K562 (cell line): Measurements from ENCODE around the gene LAMA3. TPM values are rescaled to one million over a fixed set of nuclear protein-coding genes. Genes with fewer than 3 reads are reported as not detected.

Experiments
- ATAC-seq: fragments of 200-7000 bp; cut with Tn5 transposase; 3 replicates; pipeline ENCODE4 v1.9.1; 2020; ENCODE audit warnings: moderate library complexity
- Bru-seq: library from RNA; stranded (reverse); fragments of 400-500 nt; gene quantifications from one replicate; lab custom pipeline; 2021; lab: Mats Ljungman, UMichigan
- BruChase-seq, 2 experiments: library from RNA; stranded (reverse); fragments of 400-500 nt; gene quantifications; one replicate each; lab custom pipeline; 2021; lab: Mats Ljungman, UMichigan
- BruUV-seq: library from RNA; stranded (reverse); fragments of 400-500 nt; replicated peaks from 2 replicates; lab custom pipeline; 2021; lab: Mats Ljungman, UMichigan
- CTCF ChIA-PET: fragments of 300-600 bp; formaldehyde crosslinking; extraction: SDS; loops from one replicate; lab custom pipeline; 2021; ENCODE audit warnings: low intra/inter-chr PET ratio; lab: Yijun Ruan, JAX
- POLR2A ChIA-PET: fragments of 300-600, 350-650 bp; sonication (Branson Sonifier 250); formaldehyde crosslinking; extraction: SDS; loops from one replicate; lab custom pipeline; 2021; ENCODE audit warnings: antibody characterized with exemption, inconsistent platforms; lab: Yijun Ruan, JAX
- DNase-seq, 4 experiments: peaks; one replicate each; pipeline versions ENCODE4 v3.0.0 to v3.0.0-alpha.2; 2011 to 2018; ENCODE audit warnings: low spot score in 3 of 4, mixed read lengths in 3 of 4; ENCODE audit errors: extremely low read depth in 1 of 4
- FAIRE-seq: peaks from 2 replicates; lab custom pipeline; 2011; peaks lifted over from hg19 to GRCh38; lab: Jason Lieb, UNC
- H2AFZ ChIP-seq: 2 replicates; pipeline ENCODE4 v1.6.0; 2011; ENCODE audit warnings: low read depth, low read length, control low read depth, inconsistent platforms
- H3K27ac ChIP-seq: fragments of 200-600 bp; 3 replicates; pipeline ENCODE4 v1.8.0; 2011; ENCODE audit warnings: low read depth, mild to moderate bottlenecking, control low read depth, inconsistent platforms, low read length, moderate library complexity, mixed read lengths; ENCODE audit errors: extremely low read depth
- H3K27me3 ChIP-seq, 2 experiments: fragments of 300-600 bp in 1 of 2; 2 replicates in 1 of 2; 3 replicates in 1 of 2; pipeline versions ENCODE4 v1.6.0 to v1.8.0; 2011; ENCODE audit warnings: inconsistent platforms in 2 of 2, low read length in 2 of 2, mild to moderate bottlenecking in 1 of 2, mixed read lengths in 1 of 2, moderate library complexity in 1 of 2; ENCODE audit not compliant: control insufficient read depth in 2 of 2, insufficient read depth in 2 of 2
- H3K36me3 ChIP-seq: fragments of 300-600 bp; 3 replicates; pipeline ENCODE4 v1.8.0; 2011; ENCODE audit warnings: mild to moderate bottlenecking, low read length, inconsistent platforms; ENCODE audit not compliant: control insufficient read depth, insufficient read depth
- H3K4me1 ChIP-seq, 2 experiments: fragments of 200-600 bp in 1 of 2; replicated peaks in 1 of 2; 2 replicates in 1 of 2; 3 replicates in 1 of 2; pipeline versions ENCODE4 v1.5.1 to v1.8.0; 2011; ENCODE audit warnings: inconsistent platforms in 2 of 2, low read length in 2 of 2, mild to moderate bottlenecking in 1 of 2, mixed read lengths in 1 of 2, moderate library complexity in 1 of 2; ENCODE audit not compliant: control insufficient read depth in 2 of 2, insufficient read depth in 2 of 2
- H3K4me2 ChIP-seq: 2 replicates; pipeline ENCODE4 v1.6.1; 2011; ENCODE audit warnings: low read length, control low read depth, inconsistent platforms, mixed read lengths; ENCODE audit not compliant: insufficient read depth
- H3K4me3 ChIP-seq: fragments of 200-600 bp; sonication (generic), shearing (Covaris generic); 2 replicates; pipeline ENCODE4 v1.5.1; 2016; ENCODE audit warnings: control low read depth, inconsistent platforms
- H3K79me2 ChIP-seq: fragments of 200-600 bp; 3 replicates; pipeline ENCODE4 v1.8.0; 2011; ENCODE audit warnings: low read length, inconsistent platforms; ENCODE audit not compliant: control insufficient read depth, insufficient read depth
- H3K9ac ChIP-seq, 2 experiments: 2 replicates each; pipeline versions ENCODE4 v1.6.0 to v1.6.1; 2011; ENCODE audit warnings: low read depth in 2 of 2, low read length in 2 of 2, control low read depth in 1 of 2, inconsistent platforms in 1 of 2, mild to moderate bottlenecking in 1 of 2, mixed read lengths in 1 of 2; ENCODE audit not compliant: insufficient read depth in 1 of 2
- H3K9me1 ChIP-seq: one replicate; pipeline ENCODE4 v1.6.0; 2011; ENCODE audit warnings: inconsistent platforms, mild to moderate bottlenecking, low read length, moderate library complexity; ENCODE audit not compliant: control insufficient read depth, insufficient read depth
- H3K9me3 ChIP-seq: replicated peaks from 2 replicates; pipeline ENCODE4 v1.5.1; 2011; ENCODE audit warnings: low read depth, low read length, inconsistent platforms; ENCODE audit not compliant: control insufficient read depth, insufficient read depth
- H4K20me1 ChIP-seq: replicated peaks from 2 replicates; pipeline ENCODE4 v1.6.1; 2011; ENCODE audit warnings: low read length, inconsistent platforms, mixed read lengths; ENCODE audit not compliant: control insufficient read depth, insufficient read depth
- KAT2B ChIP-seq: IDR thresholded peaks from one replicate; pipeline ENCODE4 v1.6.1; 2012; ENCODE audit warnings: low read depth, mild to moderate bottlenecking, control low read depth, inconsistent platforms, low read length, moderate library complexity
- MTA1 ChIP-seq: fragments of 450-650 bp; IDR thresholded peaks from 2 replicates; pipeline ENCODE4 v1.6.1; 2017; ENCODE audit warnings: borderline replicate concordance
- NELFE ChIP-seq: IDR thresholded peaks from 2 replicates; pipeline ENCODE4 v1.6.1; 2011; ENCODE audit warnings: mild to moderate bottlenecking; ENCODE audit not compliant: insufficient read depth, insufficient read length
- PCBP1 ChIP-seq: fragments of 200-400 bp; formaldehyde crosslinking; IDR thresholded peaks from 2 replicates; pipeline ENCODE4 v1.6.1; 2018; ENCODE audit warnings: mild to moderate bottlenecking, low read depth, low read length; ENCODE audit not compliant: poor library complexity, severe bottlenecking
- ZNF324 ChIP-seq: fragments of 250-450 bp; sonication (Bioruptor Pico); IDR thresholded peaks from 2 replicates; pipeline ENCODE4 v1.4.0; 2020; ENCODE audit warnings: mild to moderate bottlenecking
- ZSCAN32 ChIP-seq: fragments of 450-650 bp; formaldehyde crosslinking; IDR thresholded peaks from 2 replicates; pipeline ENCODE4 v1.4.0; 2020; ENCODE audit warnings: mild to moderate bottlenecking, moderate library complexity
- WGBS: fragments of 100-300 bp; shearing (Covaris generic); methylation state at CpG from one replicate; pipeline ENCODE4 v1.1.6; 2016; ENCODE audit warnings: low coverage, mixed read lengths; ENCODE audit not compliant: insufficient coverage; ENCODE audit errors: missing lambda C conversion rate; 5-methylcytosine and 5-hydroxymethylcytosine counted together
- in situ Hi-C: fragments of 300-500 bp; cut with MboI; formaldehyde crosslinking; loops from 4 replicates; pipeline ENCODE4 v1.15.0; 2018; ENCODE audit warnings: inconsistent platforms, mixed read lengths
- intact Hi-C: fragments of 100-400 bp; cut with micrococcal nuclease; formaldehyde crosslinking; loops from 2 replicates; pipeline ENCODE4 v1.14.2; 2022
- long read RNA-seq, 3 experiments: library from polyadenylated mRNA in 2 of 3; library from RNA in 1 of 3; unstranded in 2 of 3; stranded (forward) in 1 of 3; transcript quantifications; one replicate each; pipeline ENCODE4 v2.0.0, GENCODE V29; 2019 to 2022
- polyA minus RNA-seq, 3 experiments: library from RNA; depleted of rRNA, polyadenylated mRNA; stranded (reverse); fragments of >200 nt; gene quantifications; 2 replicates each; pipeline ENCODE4 v1.2.3, GENCODE V29; 2011
- polyA plus RNA-seq, 8 experiments: library from polyadenylated mRNA; depleted of rRNA in 4 of 8; stranded (reverse) in 5 of 8; unstranded in 3 of 8; fragments of >200 nt; fragmentation: Nextera tagmentation in 2 of 8; fragmentation: Illumina TruSeq in 1 of 8; extraction: Ambion mirVana in 2 of 8; extraction: Trizol in 1 of 8; gene quantifications; 2 replicates each; pipeline versions ENCODE4 v1.2.1 to v1.2.3, GENCODE V29; 2011 to 2014; ENCODE audit warnings: inconsistent platforms in 1 of 8, missing spikeins in 1 of 8
- total RNA-seq, 7 experiments: library from RNA; depleted of rRNA in 6 of 7; stranded (reverse); fragments of >200 nt in 6 of 7; fragmentation: Illumina TruSeq in 2 of 7; extraction: Trizol in 2 of 7; gene quantifications; 2 replicates each; pipeline versions ENCODE4 v1.2.1 to v1.2.3, GENCODE V29; 2011 to 2021; ENCODE audit warnings: low replicate concordance in 1 of 7

The LAMA3 gene
- not detected in 2 replicates for total RNA-seq (2011; cell fraction: chromatin; rRNA removed; ENCODE audit: low replicate concordance)
- not detected in 2 replicates for total RNA-seq (2011; cell fraction: nucleolus; rRNA removed)
- total RNA-seq (2011; cell fraction: nucleoplasm; rRNA removed) = not detected in 2 replicates
- not detected in 2 replicates for total RNA-seq (2014; rRNA removed)
- not detected in 2 replicates for total RNA-seq (2014; rRNA removed; fragmentation: Illumina TruSeq; extraction: Trizol)
- not detected in 2 replicates for total RNA-seq (2015; rRNA removed; fragmentation: Illumina TruSeq; extraction: Trizol)
- 0.07 and 0.13 TPM in 2 replicates for total RNA-seq (2021)
- polyA plus RNA-seq (2011; rRNA removed) = not detected in 2 replicates
- not detected in 2 replicates for polyA plus RNA-seq (2011; cell fraction: cytosol; rRNA removed)
- polyA plus RNA-seq (2011; cell fraction: nucleus; rRNA removed) = not detected in 2 replicates
- polyA plus RNA-seq (2012) = 0.03 TPM in 1 of 2 replicates, not detected in the other
- polyA plus RNA-seq (2014; fragmentation: Illumina TruSeq; extraction: Trizol) = not detected in 2 replicates
- not detected for polyA plus RNA-seq (2014; fragmentation: Nextera tagmentation; extraction: Ambion mirVana)
- not detected in 2 replicates for polyA plus RNA-seq (2014; rRNA removed)
- not detected in 2 replicates for polyA minus RNA-seq (2011; rRNA and poly(A)+ RNA removed)
- 0.29 and 0.73 TPM in 2 replicates for polyA minus RNA-seq (2011; cell fraction: cytosol; rRNA and poly(A)+ RNA removed)
- 0.11 and 0.27 TPM in 2 replicates for polyA minus RNA-seq (2011; cell fraction: nucleus; rRNA and poly(A)+ RNA removed)
- Bru-seq, nascent RNA = percentile 14 among the genes with signal in this experiment
- BruChase-seq, experiment 1, labeled RNA remaining after a 2-hour chase = percentile 13 among the genes with signal in this experiment
- BruChase-seq, experiment 2, labeled RNA remaining after a 6-hour chase = percentile 15 among the genes with signal in this experiment
- long read RNA-seq, experiment 1 = 0 reads
- long read RNA-seq, experiment 2 = 0 reads
- long read RNA-seq, experiment 3 = 0 reads

- FAIRE-seq (no peak), DNase-seq (no peak), ATAC-seq (no peak)
- intact Hi-C loops = no loop called here
- ChIA-PET CTCF (no interaction called here), POLR2A (no interaction called here)
- Histone ChIP-seq H2AFZ (no peak within 1 kb of the TSS), H3K4me1 (peaks cover 0 to 15% of the 10 kb centered on the region in 2 experiments; a peak in 2 of 5 replicates), H4K20me1 (no peaks in the 10 kb centered on the region), H3K4me3 (no peak within 1 kb of the TSS), H3K9ac (no peak within 1 kb of the TSS), H3K79me2 (no peaks in the 10 kb centered on the region), H3K27ac (no peak within 1 kb of the TSS), H3K9me3 (no peaks in the 10 kb centered on the region), H3K4me2 (no peak within 1 kb of the TSS), H3K9me1 (no peaks in the 10 kb centered on the region), H3K27me3 (peaks cover 16 to 35% of the 10 kb centered on the region in 2 experiments), H3K36me3 (no peaks in the 10 kb centered on the region)
- 20% methylated on average over 43 of the region's 45 CpGs for WGBS
- no TSS peak for BruUV-seq
- TF ChIP-seq PCBP1 (peak; percentile 10), ZSCAN32 (no peak), KAT2B (no peak), MTA1 (no peak), NELFE (no peak), ZNF324 (no peak)
- TF ChIP-seq, all 486 proteins: peak for 1
- in situ Hi-C loops = no loop called here
These were observed at the start of gene LAMA3 for GRCh38 chr18:23689031-23689615. LAMA3 (plus strand) TSS chr18:23689453; CDS start chr18:23689684, 231 bp downstream.
